Endodermal cell (in vitro differentiated cells): ENCODE measurements around the gene TEF. TPM values are rescaled to one million over a fixed set of nuclear protein-coding genes. Genes with fewer than 3 reads are reported as not detected.

Experiments
- DNase-seq: peaks from one replicate; pipeline ENCODE4 v3.0.0-alpha.2; 2017
- H3K27ac ChIP-seq: 2 replicates; pipeline ENCODE4 v1.5.1; 2013; ENCODE audit warnings: mild to moderate bottlenecking, low read depth, low read length, moderate library complexity
- H3K27me3 ChIP-seq: 2 replicates; pipeline ENCODE4 v1.6.1; 2013; ENCODE audit warnings: mild to moderate bottlenecking, low read length, moderate library complexity; ENCODE audit not compliant: insufficient read depth, control insufficient read depth, poor library complexity, severe bottlenecking
- H3K36me3 ChIP-seq: 2 replicates; pipeline ENCODE4 v1.7.0; 2013; ENCODE audit warnings: mild to moderate bottlenecking, low read length, moderate library complexity; ENCODE audit not compliant: control insufficient read depth, insufficient read depth
- H3K4me1 ChIP-seq: one replicate; pipeline ENCODE4 v1.7.0; 2013; ENCODE audit warnings: low read length; ENCODE audit not compliant: control insufficient read depth, insufficient read depth
- H3K4me3 ChIP-seq: 2 replicates; pipeline ENCODE4 v1.5.1; 2013; ENCODE audit warnings: mild to moderate bottlenecking, low read length, moderate library complexity
- H3K9ac ChIP-seq: 2 replicates; pipeline ENCODE4 v1.6.1; 2013; ENCODE audit warnings: mild to moderate bottlenecking, low read length, moderate library complexity; ENCODE audit not compliant: poor library complexity, severe bottlenecking; ENCODE audit errors: extremely low read depth
- H3K9me3 ChIP-seq: 2 replicates; pipeline ENCODE4 v1.6.1; 2013; ENCODE audit warnings: mild to moderate bottlenecking, low read length, moderate library complexity; ENCODE audit not compliant: control insufficient read depth
- H3K27ac Mint-ChIP-seq: 2 replicates; pipeline ENCODE4 v1.8.0; 2020; ENCODE audit warnings: mixed read lengths
- H3K27me3 Mint-ChIP-seq: 2 replicates; pipeline ENCODE4 v1.8.0; 2021; ENCODE audit warnings: mild to moderate bottlenecking, mixed read lengths; ENCODE audit not compliant: insufficient read depth
- H3K36me3 Mint-ChIP-seq: 2 replicates; pipeline ENCODE4 v1.8.0; 2020; ENCODE audit warnings: low read depth, mixed read lengths
- H3K4me1 Mint-ChIP-seq: 2 replicates; pipeline ENCODE4 v1.8.0; 2020; ENCODE audit warnings: mixed read lengths
- H3K4me3 Mint-ChIP-seq: 2 replicates; pipeline ENCODE4 v1.8.0; 2020; ENCODE audit warnings: mild to moderate bottlenecking, moderate library complexity, mixed read lengths
- H3K9me3 Mint-ChIP-seq: 2 replicates; pipeline ENCODE4 v1.8.0; 2020; ENCODE audit warnings: mild to moderate bottlenecking, mixed read lengths
- WGBS, 2 experiments: methylation state at CpG; one replicate each; pipeline versions ENCODE4 v1.1.5 to v1.1.7; 2013; ENCODE audit warnings: missing lambda C conversion rate in 2 of 2, mixed read lengths in 1 of 2; ENCODE audit not compliant: insufficient coverage in 1 of 2, insufficient read length in 1 of 2; 5-methylcytosine and 5-hydroxymethylcytosine counted together
- total RNA-seq, 2 donors: library from RNA; stranded (reverse); fragmentation: NEBNext Ultra II Directional in 1 of 2; extraction: Animal tissue kit (Norgen Biotek cat#: 25700) in 1 of 2; gene quantifications; 2 replicates in 1 of 2; 3 replicates in 1 of 2; pipeline ENCODE4 v1.2.1, GENCODE V29; 2021
- TF ChIP-seq, protein P1 (sequence below): fragments of 200-600 bp; sonication (generic); conservative IDR thresholded peaks from 2 replicates; pipeline ENCODE4 v1.5.0; 2021; ENCODE audit warnings: antibody characterized with exemption, mild to moderate bottlenecking

Gene TEF
- total RNA-seq, 2 donors from 2014 or later: 4.7 to 7.9 TPM

DNA sequence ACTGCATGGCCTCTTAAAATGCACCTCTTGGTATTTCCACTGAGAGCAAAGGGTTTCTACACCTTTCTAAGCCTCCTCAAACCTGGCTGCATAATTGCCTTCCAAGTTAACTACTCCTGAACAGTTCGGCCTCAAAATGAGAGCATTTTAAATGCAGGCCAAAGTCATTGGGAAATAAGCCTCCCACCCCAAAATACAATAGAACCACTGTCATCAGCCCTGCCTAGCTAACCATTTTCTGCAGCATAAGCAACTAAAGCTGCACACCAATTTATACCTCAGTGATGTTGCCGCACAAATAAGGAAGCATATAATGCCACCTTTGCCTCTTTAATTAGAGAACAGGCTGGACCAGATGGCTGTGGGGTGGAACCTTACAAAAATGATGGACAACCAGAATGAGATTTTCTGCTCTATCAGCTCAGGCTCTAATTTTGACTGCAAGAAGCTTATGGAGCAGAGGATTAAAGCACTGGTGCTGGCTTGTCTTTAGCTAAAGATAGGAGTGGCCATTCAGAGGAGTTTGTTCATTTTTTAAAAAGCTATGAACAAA, 60.6 kb downstream of the TEF start:
- peaks cover 17% of the 10 kb centered on the region for H3K4me1 Mint-ChIP-seq
- H3K27ac Mint-ChIP-seq: no peak overlapping the region
- peak overlapping the region; percentile 99 for H3K4me3 Mint-ChIP-seq
- TF ChIP-seq, protein P1, sequence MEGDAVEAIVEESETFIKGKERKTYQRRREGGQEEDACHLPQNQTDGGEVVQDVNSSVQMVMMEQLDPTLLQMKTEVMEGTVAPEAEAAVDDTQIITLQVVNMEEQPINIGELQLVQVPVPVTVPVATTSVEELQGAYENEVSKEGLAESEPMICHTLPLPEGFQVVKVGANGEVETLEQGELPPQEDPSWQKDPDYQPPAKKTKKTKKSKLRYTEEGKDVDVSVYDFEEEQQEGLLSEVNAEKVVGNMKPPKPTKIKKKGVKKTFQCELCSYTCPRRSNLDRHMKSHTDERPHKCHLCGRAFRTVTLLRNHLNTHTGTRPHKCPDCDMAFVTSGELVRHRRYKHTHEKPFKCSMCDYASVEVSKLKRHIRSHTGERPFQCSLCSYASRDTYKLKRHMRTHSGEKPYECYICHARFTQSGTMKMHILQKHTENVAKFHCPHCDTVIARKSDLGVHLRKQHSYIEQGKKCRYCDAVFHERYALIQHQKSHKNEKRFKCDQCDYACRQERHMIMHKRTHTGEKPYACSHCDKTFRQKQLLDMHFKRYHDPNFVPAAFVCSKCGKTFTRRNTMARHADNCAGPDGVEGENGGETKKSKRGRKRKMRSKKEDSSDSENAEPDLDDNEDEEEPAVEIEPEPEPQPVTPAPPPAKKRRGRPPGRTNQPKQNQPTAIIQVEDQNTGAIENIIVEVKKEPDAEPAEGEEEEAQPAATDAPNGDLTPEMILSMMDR: no peak
- no peaks in the 10 kb centered on the region for H3K9me3 Mint-ChIP-seq
- no peaks in the 10 kb centered on the region for H3K9me3 ChIP-seq
- H3K27ac ChIP-seq: no peak overlapping the region
- H3K9ac ChIP-seq: no peak overlapping the region
- H3K36me3 ChIP-seq: peaks cover 37% of the 10 kb centered on the region
- WGBS, 2 experiments: 90 to 100% methylated on average over 2 of the region's 2 CpGs
- DNase-seq: no peak
- no peaks in the 10 kb centered on the region for H3K27me3 Mint-ChIP-seq
- H3K4me1 ChIP-seq: peaks cover 9% of the 10 kb centered on the region
- H3K36me3 Mint-ChIP-seq: peaks cover 41% of the 10 kb centered on the region
- no peaks in the 10 kb centered on the region for H3K27me3 ChIP-seq
- peak overlapping the region; percentile 67 for H3K4me3 ChIP-seq

DNA sequence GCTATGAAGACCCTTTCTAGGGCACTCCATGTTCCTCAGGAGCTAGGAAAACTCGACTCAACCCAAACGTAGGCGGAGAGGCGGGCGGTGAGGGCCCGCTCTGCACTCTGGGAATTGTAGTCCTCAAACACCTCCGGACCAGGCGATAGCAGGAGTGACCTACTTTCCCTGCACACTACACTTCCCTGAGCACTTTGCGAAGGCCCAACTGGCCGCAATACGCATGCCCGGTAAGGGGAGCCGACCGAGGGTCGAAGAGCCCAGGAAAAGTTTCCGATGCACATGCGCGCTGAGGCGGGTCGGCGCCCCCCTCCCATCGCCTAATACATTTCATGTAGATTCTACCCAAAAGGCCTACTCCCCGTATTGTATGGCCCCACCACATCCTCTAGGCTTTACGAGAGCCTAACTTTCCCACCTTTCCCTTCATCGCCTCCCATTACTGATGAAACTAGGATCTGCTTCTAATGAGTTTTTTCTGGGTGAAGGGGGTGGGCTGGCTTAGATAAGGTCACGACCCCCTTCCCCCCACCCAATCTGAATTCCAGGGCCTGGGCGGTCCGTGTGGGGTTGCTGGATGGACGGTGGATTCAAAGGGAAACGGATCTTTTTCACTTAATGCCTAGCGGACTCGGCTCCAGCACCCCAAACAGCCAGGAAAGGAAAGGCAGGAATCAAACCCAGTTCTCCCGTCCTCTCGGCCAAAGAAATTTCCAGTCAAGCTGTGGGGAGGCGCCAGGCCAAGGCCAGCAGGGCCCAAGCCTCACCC, 62.8 kb downstream of the TEF start:
- Histone ChIP-seq H3K4me3 (peak overlapping the region; percentile 97), H3K9ac (peak overlapping the region; percentile 99), H3K36me3 (peaks cover 29% of the 10 kb centered on the region), H3K4me1 (peaks cover 6% of the 10 kb centered on the region), H3K27ac (peak overlapping the region; percentile 52), H3K27me3 (no peaks in the 10 kb centered on the region), H3K9me3 (no peaks in the 10 kb centered on the region)
- Mint-ChIP-seq H3K27me3 (no peaks in the 10 kb centered on the region), H3K9me3 (no peaks in the 10 kb centered on the region), H3K36me3 (peaks cover 33% of the 10 kb centered on the region), H3K4me3 (peak overlapping the region; percentile 99), H3K27ac (peak overlapping the region; percentile 99), H3K4me1 (peaks cover 17% of the 10 kb centered on the region)
- DNase-seq: peak; percentile 99
- TF ChIP-seq, protein P1: no peak
- WGBS, 2 experiments: 0 to 1% methylated on average over 25 to 32 of the region's 35 CpGs

DNA sequence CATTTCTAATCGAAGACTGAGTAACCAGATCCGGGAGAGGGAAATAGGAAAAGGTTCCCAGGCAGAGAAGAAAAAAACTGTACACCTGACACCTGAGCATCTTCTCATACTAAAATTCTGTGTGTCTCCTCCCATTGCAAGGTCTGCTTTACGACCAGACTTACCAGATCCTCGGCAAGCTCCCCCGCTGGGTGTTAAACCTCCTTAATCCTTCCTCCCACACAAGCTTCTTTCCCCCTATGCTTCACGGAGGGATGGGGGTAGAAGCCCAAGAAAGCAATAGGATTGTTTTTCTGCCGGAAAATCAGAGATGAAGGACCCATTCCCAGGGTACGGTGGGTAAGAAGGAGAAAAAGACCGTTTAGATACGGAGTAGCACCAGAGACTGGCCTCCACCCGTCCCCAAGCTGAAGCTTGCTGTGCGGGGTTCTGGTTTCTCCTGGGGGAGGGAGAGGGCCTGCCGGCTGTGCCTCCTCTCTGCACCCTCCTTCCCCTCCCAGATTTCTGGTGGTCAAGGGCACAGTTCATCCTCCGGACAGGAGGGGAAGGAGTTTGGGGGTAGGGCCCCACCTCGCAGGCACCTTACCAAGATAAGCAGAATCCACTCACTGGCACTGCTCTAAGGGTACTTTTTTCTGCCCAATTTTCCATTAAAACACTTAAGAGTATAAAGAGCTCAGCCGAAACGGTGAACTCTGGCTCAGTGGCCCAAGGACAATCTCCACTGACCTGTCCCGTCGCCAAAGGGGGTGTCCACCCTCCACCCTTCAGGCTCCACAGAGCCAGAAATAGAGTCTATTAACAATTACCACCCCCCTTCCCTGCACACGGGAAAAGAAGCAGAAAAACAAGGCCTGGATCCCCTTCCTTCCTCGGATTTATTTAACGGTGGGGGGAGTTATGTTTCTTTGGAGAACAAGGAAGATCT, 63.7 kb downstream of the TEF start:
- H3K9me3 Mint-ChIP-seq: no peaks in the 10 kb centered on the region

More for the DNA sequence above, 63.7 kb downstream of the TEF start:
- Histone ChIP-seq H3K9ac (peak overlapping the region; percentile 99), H3K27me3 (no peaks in the 10 kb centered on the region), H3K4me3 (peak overlapping the region; percentile 97), H3K9me3 (no peaks in the 10 kb centered on the region), H3K36me3 (peaks cover 27% of the 10 kb centered on the region), H3K4me1 (peaks cover 6% of the 10 kb centered on the region), H3K27ac (peak overlapping the region; percentile 56)
- Mint-ChIP-seq H3K4me3 (peak overlapping the region; percentile 99), H3K36me3 (peaks cover 28% of the 10 kb centered on the region), H3K27me3 (no peaks in the 10 kb centered on the region), H3K4me1 (peaks cover 13% of the 10 kb centered on the region), H3K27ac (peak overlapping the region; percentile 99)
- 0% methylated on average over 10 to 21 of the region's 22 CpGs for WGBS, 2 experiments
- TF ChIP-seq, protein P1: no peak
- peak; percentile 85 for DNase-seq
